Upper lobe of right lung (tissue), 1 donor: ENCODE data around the gene TMEM204. TPM values are rescaled to one million over a fixed set of nuclear protein-coding genes. Genes with fewer than 3 reads are reported as not detected.

Source experiments
- ATAC-seq: fragments of 200-7000 bp; cut with Tn5 transposase; one replicate; pipeline ENCODE4 v1.9.1; 2020; ENCODE audit warnings: mild to moderate bottlenecking, moderate library complexity
- DNase-seq: peaks from one replicate; pipeline ENCODE4 v3.0.0-alpha.2; 2020
- H3K27ac ChIP-seq: fragments of 200-600 bp; one replicate; pipeline ENCODE4 v1.8.0; 2022
- H3K27me3 ChIP-seq: fragments of 200-600 bp; one replicate; pipeline ENCODE4 v1.8.0; 2022; ENCODE audit warnings: mild to moderate bottlenecking
- H3K36me3 ChIP-seq: fragments of 200-600 bp; one replicate; pipeline ENCODE4 v1.8.0; 2022
- H3K4me1 ChIP-seq: fragments of 200-600 bp; one replicate; pipeline ENCODE4 v1.8.0; 2022
- H3K4me3 ChIP-seq: fragments of 200-600 bp; one replicate; pipeline ENCODE4 v1.8.0; 2022; ENCODE audit warnings: mild to moderate bottlenecking
- H3K9me3 ChIP-seq: fragments of 200-600 bp; one replicate; pipeline ENCODE4 v1.8.0; 2022
- intact Hi-C: fragments of 100-400 bp; cut with DNase I; formaldehyde crosslinking; loops from one replicate; pipeline ENCODE4 v1.11.0; 2022
- total RNA-seq: library from RNA; stranded (reverse); fragmentation: NEBNext Ultra II Directional; extraction: Animal tissue kit (Norgen Biotek cat#: 25700); gene quantifications from one replicate; pipeline ENCODE4 v1.2.1, GENCODE V29; 2021
- TF ChIP-seq, protein P1 (sequence below): fragments of 200-600 bp; IDR thresholded peaks from one replicate; pipeline ENCODE4 v1.8.0; 2022; ENCODE audit warnings: antibody characterized with exemption
- donor health status: DM: no; HTN: yes; CAD: no; lungs with severe emphysema.

TMEM204 gene
- total RNA-seq, 1 donor from 2014 or later = 69.2 TPM

DNA sequence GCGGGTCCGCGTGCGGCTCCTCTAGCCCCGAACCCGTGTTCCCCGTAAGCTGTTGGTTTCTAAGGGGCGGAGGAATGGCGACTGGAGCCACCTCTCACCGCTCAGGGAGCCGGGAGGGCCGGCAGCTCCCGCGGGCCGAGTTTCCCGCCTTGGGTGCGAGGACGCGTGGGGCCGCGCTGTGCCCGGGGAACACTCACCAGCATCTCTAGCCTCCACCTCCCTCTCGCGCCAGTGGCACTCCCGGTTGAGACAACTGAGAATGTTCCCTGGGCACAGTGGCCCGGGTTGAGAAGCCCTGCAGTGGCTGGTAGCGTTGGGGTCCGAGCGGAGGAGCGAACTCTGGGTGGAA is 39.7 kb upstream of the TMEM204 start:
- Histone ChIP-seq H3K4me3 (peak overlapping the region; percentile 77), H3K27me3 (no peaks in the 10 kb centered on the region), H3K27ac (peak overlapping the region; percentile 90), H3K4me1 (peaks cover 19% of the 10 kb centered on the region), H3K36me3 (peaks cover 9% of the 10 kb centered on the region), H3K9me3 (no peaks in the 10 kb centered on the region)
- intact Hi-C loops = loop anchor here (10.0 kb wide), 1 partner anchor 61 kb away; no protein-coding TSS in a partner anchor
- ATAC-seq (peak; percentile 20), DNase-seq (no peak)
- TF ChIP-seq, protein P1, sequence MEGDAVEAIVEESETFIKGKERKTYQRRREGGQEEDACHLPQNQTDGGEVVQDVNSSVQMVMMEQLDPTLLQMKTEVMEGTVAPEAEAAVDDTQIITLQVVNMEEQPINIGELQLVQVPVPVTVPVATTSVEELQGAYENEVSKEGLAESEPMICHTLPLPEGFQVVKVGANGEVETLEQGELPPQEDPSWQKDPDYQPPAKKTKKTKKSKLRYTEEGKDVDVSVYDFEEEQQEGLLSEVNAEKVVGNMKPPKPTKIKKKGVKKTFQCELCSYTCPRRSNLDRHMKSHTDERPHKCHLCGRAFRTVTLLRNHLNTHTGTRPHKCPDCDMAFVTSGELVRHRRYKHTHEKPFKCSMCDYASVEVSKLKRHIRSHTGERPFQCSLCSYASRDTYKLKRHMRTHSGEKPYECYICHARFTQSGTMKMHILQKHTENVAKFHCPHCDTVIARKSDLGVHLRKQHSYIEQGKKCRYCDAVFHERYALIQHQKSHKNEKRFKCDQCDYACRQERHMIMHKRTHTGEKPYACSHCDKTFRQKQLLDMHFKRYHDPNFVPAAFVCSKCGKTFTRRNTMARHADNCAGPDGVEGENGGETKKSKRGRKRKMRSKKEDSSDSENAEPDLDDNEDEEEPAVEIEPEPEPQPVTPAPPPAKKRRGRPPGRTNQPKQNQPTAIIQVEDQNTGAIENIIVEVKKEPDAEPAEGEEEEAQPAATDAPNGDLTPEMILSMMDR = no peak

DNA sequence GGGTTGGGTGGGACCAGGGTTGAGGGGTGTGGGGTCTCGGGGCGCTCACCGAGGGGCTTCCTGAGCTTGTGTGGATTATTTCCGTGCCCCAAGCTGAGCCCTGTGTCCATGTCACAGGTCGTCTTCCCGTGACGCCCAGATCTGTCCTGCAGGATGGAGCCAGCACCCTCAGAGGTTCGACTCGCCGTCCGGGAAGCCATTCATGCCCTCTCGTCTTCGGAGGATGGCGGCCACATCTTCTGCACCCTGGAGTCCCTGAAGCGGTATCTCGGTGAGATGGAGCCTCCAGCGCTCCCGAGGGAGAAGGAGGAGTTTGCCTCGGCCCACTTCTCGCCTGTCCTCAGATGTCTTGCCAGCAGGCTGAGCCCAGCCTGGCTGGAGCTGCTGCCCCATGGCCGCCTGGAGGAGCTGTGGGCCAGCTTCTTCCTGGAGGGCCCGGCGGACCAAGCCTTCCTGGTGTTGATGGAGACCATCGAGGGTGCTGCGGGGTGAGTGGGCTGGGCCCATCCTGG is 39.3 kb upstream of the TMEM204 start:
- intact Hi-C loops = loop anchor here (10.0 kb wide), 1 partner anchor 61 kb away; no protein-coding TSS in a partner anchor
- peak overlapping the region; percentile 77 for H3K4me3 ChIP-seq
- peaks cover 9% of the 10 kb centered on the region for H3K36me3 ChIP-seq
- TF ChIP-seq, protein P1 = peak; percentile 57
- H3K4me1 ChIP-seq = peaks cover 19% of the 10 kb centered on the region
- H3K9me3 ChIP-seq = no peaks in the 10 kb centered on the region
- H3K27ac ChIP-seq = peak overlapping the region; percentile 90
- DNase-seq = peak; percentile 68
- peak; percentile 5 for ATAC-seq
- H3K27me3 ChIP-seq = no peaks in the 10 kb centered on the region

DNA sequence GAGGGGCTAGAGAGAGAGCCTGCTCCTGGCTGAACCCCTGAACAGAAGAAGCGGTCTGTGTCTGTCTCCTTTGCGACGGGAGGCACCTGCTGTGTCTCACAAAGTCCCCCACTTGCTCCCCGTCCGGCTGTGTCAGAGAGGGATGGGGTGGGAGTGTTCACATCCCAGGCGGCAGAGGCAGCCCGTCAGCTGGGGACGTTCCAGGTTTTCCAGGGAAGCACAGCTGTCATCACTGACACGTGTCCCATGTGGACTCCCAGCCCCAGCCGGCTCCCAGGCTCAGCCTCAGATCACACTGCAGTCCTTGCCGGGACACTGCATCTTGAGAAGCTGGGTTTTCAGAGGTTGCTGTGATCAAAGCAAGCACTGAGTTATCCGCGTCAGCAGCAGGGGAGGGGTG is 38.8 kb upstream of the TMEM204 start:
- Histone ChIP-seq H3K4me3 (no peak overlapping the region), H3K27ac (no peak overlapping the region)
- TF ChIP-seq, protein P1 = no peak

DNA sequence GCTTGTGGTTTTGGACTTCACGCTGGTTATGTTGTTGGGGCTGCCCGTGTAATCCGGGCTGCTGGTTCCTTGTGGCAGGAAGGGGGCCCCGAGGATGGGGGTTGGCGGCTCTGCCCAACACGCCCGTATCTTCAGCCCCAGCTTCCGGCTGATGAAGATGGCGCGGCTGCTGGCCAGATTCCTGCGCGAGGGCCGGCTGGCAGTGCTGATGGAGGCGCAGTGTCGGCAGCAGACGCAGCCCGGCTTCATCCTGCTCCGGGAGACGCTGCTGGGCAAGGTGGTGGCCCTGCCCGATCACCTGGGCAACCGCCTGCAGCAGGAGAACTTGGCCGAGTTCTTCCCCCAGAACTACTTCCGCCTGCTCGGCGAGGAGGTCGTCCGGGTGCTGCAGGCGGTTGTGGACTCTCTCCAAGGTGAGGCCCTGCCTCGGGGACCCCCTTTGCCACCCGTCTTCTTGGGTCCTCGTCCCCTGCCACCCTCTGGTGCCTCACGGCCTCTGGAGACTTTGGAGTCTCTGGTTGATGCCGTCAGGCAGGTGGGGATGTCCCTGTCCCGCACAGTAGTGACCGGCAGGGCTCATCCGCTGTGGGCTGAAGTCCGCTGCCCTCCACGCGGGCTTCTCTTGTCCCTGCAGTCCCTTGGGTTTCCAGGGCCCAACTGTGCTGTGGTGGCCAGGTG is 38.1 kb upstream of the TMEM204 start:
- H3K27me3 ChIP-seq = no peaks in the 10 kb centered on the region
- TF ChIP-seq, protein P1 = no peak
- DNase-seq (no peak), ATAC-seq (no peak)
- H3K4me1 ChIP-seq = peaks cover 19% of the 10 kb centered on the region
- no peaks in the 10 kb centered on the region for H3K9me3 ChIP-seq
- H3K4me3 ChIP-seq = no peak overlapping the region
- H3K27ac ChIP-seq = no peak overlapping the region
- peaks cover 21% of the 10 kb centered on the region for H3K36me3 ChIP-seq
- intact Hi-C loops = loop anchor here (10.0 kb wide), 1 partner anchor 59 kb away; no protein-coding TSS in a partner anchor

More for the DNA sequence above, 38.8 kb upstream of the TMEM204 start:
- Histone ChIP-seq H3K27me3 (no peaks in the 10 kb centered on the region), H3K36me3 (peaks cover 15% of the 10 kb centered on the region), H3K4me1 (peaks cover 19% of the 10 kb centered on the region), H3K9me3 (no peaks in the 10 kb centered on the region)
- no peak for ATAC-seq
- intact Hi-C loops = loop anchor here (10.0 kb wide), 1 partner anchor 60 kb away; no protein-coding TSS in a partner anchor
- no peak for DNase-seq

DNA sequence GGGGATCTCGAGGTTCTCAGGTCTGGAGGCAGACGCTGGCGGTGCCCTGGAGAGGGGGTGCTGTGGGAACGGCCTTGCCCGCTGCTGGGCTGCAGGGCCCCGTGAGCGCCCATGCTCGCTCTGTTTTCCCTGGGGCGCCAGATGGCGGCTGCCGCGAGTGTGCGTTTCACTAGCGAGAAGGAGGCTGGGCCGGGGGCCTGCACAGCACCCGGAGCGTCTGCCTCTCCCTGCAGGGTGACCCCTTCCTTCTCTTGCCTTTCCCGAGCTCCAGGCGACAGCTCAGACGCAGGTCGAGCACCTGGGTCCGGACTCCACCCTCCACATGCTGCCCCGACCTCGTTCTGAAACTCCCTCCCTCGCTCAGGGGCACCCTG is 37.6 kb upstream of the TMEM204 start:
- peaks cover 26% of the 10 kb centered on the region for H3K36me3 ChIP-seq
- DNase-seq = no peak

More for the DNA sequence above, 37.6 kb upstream of the TMEM204 start:
- H3K27ac ChIP-seq = no peak overlapping the region
- peaks cover 19% of the 10 kb centered on the region for H3K4me1 ChIP-seq
- H3K27me3 ChIP-seq = no peaks in the 10 kb centered on the region
- no peak overlapping the region for H3K4me3 ChIP-seq
- TF ChIP-seq, protein P1 = no peak
- no peaks in the 10 kb centered on the region for H3K9me3 ChIP-seq
- ATAC-seq = no peak
- intact Hi-C loops = loop anchor here (10.0 kb wide), 1 partner anchor 59 kb away; no protein-coding TSS in a partner anchor
